A549 (cell line): ENCODE results near the gene RASL10B. TPM values are rescaled to one million over a fixed set of nuclear protein-coding genes. Genes with fewer than 3 reads are reported as not detected.

Source experiments
- ATAC-seq, 2 experiments: fragments of 200-7000 bp in 1 of 2; fragments of >200 bp in 1 of 2; cut with Nextera tagmentation in 1 of 2; cut with Tn5 transposase in 1 of 2; 3 replicates each; pipeline versions ENCODE4 v1.8.0 to v1.9.1; 2018 to 2020; ENCODE audit warnings: mild to moderate bottlenecking in 1 of 2, moderate library complexity in 1 of 2
- CTCF ChIA-PET: fragments of 300-600 bp; sonication (Branson Sonifier 250); formaldehyde crosslinking; extraction: SDS; loops from one replicate; lab custom pipeline; 2021; ENCODE audit warnings: antibody characterized with exemption, inconsistent platforms; lab: Yijun Ruan, JAX
- POLR2A ChIA-PET: fragments of 350-600 bp; formaldehyde crosslinking; extraction: SDS; loops from one replicate; lab custom pipeline; 2021; ENCODE audit warnings: antibody characterized with exemption, inconsistent platforms; lab: Yijun Ruan, JAX
- DNase-seq, 2 experiments: peaks; one replicate each; pipeline versions ENCODE4 v3.0.0 to v3.0.0-alpha.2; 2011 to 2016; ENCODE audit warnings: low read depth in 1 of 2, low spot score in 1 of 2
- FAIRE-seq: peaks from 2 replicates; lab custom pipeline; 2011; peaks lifted over from hg19 to GRCh38; lab: Jason Lieb, UNC
- H3K27ac ChIP-seq, 2 experiments: fragments of >200 bp; sonication (Bioruptor Twin); formaldehyde crosslinking; 3 replicates each; pipeline ENCODE4 v1.5.1; 2016 to 2017
- H3K4me1 ChIP-seq: fragments of >200 bp; sonication (Bioruptor Twin); formaldehyde crosslinking; 3 replicates; pipeline ENCODE4 v1.6.1; 2016
- H3K4me2 ChIP-seq: fragments of >200 bp; sonication (Bioruptor Twin); formaldehyde crosslinking; 3 replicates; pipeline ENCODE4 v1.6.1; 2016
- H3K4me3 ChIP-seq: fragments of >200 bp; sonication (Bioruptor Twin); formaldehyde crosslinking; 3 replicates; pipeline ENCODE4 v1.5.1; 2016
- H3K9me3 ChIP-seq: fragments of >200 bp; sonication (Bioruptor Twin); formaldehyde crosslinking; 3 replicates; pipeline ENCODE4 v1.6.1; 2016
- CBX8 ChIP-seq: fragments of 200-600 bp; sonication (generic); IDR thresholded peaks from 2 replicates; pipeline ENCODE4 v1.6.1; 2016
- CEBPB ChIP-seq, 2 experiments: fragments of >200 bp in 1 of 2; sonication (Bioruptor Twin) in 1 of 2; formaldehyde crosslinking in 1 of 2; IDR thresholded peaks; 2 replicates each; pipeline ENCODE4 v1.6.1; 2012 to 2016
- CHD2 ChIP-seq: fragments of 150-350 bp; IDR thresholded peaks from 2 replicates; pipeline ENCODE4 v1.6.1; 2014; ENCODE audit warnings: low read length; ENCODE audit not compliant: partially characterized antibody
- CHD4 ChIP-seq: fragments of 200-600 bp; sonication (generic); IDR thresholded peaks from 2 replicates; pipeline ENCODE4 v1.6.1; 2016; ENCODE audit warnings: antibody characterized with exemption, mild to moderate bottlenecking, borderline replicate concordance
- CTCF ChIP-seq: fragments of >200 bp; sonication (Bioruptor Twin); formaldehyde crosslinking; IDR thresholded peaks from 3 replicates; pipeline ENCODE4 v1.5.1; 2016
- ELK1 ChIP-seq: fragments of 150-350 bp; IDR thresholded peaks from 2 replicates; pipeline ENCODE4 v1.6.1; 2014; ENCODE audit warnings: low read depth, mild to moderate bottlenecking, low read length
- ESRRA ChIP-seq: fragments of 150-350 bp; IDR thresholded peaks from 2 replicates; pipeline ENCODE4 v1.6.1; 2014; ENCODE audit warnings: mild to moderate bottlenecking, low read length, borderline replicate concordance
- FOSB ChIP-seq: fragments of 250-450 bp; sonication (Bioruptor Pico); IDR thresholded peaks from 2 replicates; pipeline ENCODE4 v1.5.0; 2020; ENCODE audit warnings: mild to moderate bottlenecking, moderate library complexity
- FOXS1 ChIP-seq: fragments of 250-450 bp; sonication (Bioruptor Pico); IDR thresholded peaks from 2 replicates; pipeline ENCODE4 v1.5.0; 2020; ENCODE audit warnings: mild to moderate bottlenecking, moderate library complexity
- GATA3 ChIP-seq: IDR thresholded peaks from 2 replicates; pipeline ENCODE4 v1.6.1; 2012; ENCODE audit warnings: borderline replicate concordance
- HES2 ChIP-seq: fragments of >200 bp; sonication (Bioruptor Twin); formaldehyde crosslinking; IDR thresholded peaks from 2 replicates; pipeline ENCODE4 v1.6.1; 2016
- HOXA7 ChIP-seq: fragments of 250-450 bp; sonication (Bioruptor Pico); IDR thresholded peaks from 2 replicates; pipeline ENCODE4 v1.5.0; 2020; ENCODE audit warnings: mild to moderate bottlenecking, moderate library complexity
- HOXB5 ChIP-seq: fragments of 250-450 bp; sonication (Bioruptor Pico); IDR thresholded peaks from 2 replicates; pipeline ENCODE4 v1.5.0; 2020; ENCODE audit warnings: mild to moderate bottlenecking, moderate library complexity
- JUN ChIP-seq, 2 experiments: fragments of >200 bp; sonication (Bioruptor Twin); formaldehyde crosslinking; IDR thresholded peaks; 2 replicates in 1 of 2; 3 replicates in 1 of 2; pipeline ENCODE4 v1.6.1; 2016 to 2017
- KDM1A ChIP-seq: fragments of 200-600 bp; sonication (generic); IDR thresholded peaks from 2 replicates; pipeline ENCODE4 v1.6.1; 2016; ENCODE audit warnings: low read depth, mild to moderate bottlenecking
- KDM5A ChIP-seq: fragments of 200-600 bp; sonication (generic); IDR thresholded peaks from 2 replicates; pipeline ENCODE4 v1.6.1; 2016; ENCODE audit warnings: antibody characterized with exemption, mild to moderate bottlenecking
- MAZ ChIP-seq: fragments of 150-350 bp; IDR thresholded peaks from 2 replicates; pipeline ENCODE4 v1.6.1; 2014; ENCODE audit warnings: antibody characterized with exemption, low read depth, low read length, borderline replicate concordance
- NPAS2 ChIP-seq: fragments of 250-450 bp; sonication (Bioruptor Pico); IDR thresholded peaks from 2 replicates; pipeline ENCODE4 v1.8.0; 2022; ENCODE audit warnings: mild to moderate bottlenecking, moderate library complexity, borderline replicate concordance
- PBX3 ChIP-seq: IDR thresholded peaks from 2 replicates; pipeline ENCODE4 v1.6.1; 2012
- POLR2A ChIP-seq: IDR thresholded peaks from 2 replicates; pipeline ENCODE4 v1.6.1; 2012; ENCODE audit warnings: mild to moderate bottlenecking, low read length
- POLR2AphosphoS2 ChIP-seq: conservative IDR thresholded peaks from 2 replicates; pipeline ENCODE4 v1.6.1; 2012; ENCODE audit warnings: low read length, improper control_type of control experiment, inconsistent platforms
- RAD21 ChIP-seq, 2 experiments: fragments of >200 bp in 1 of 2; sonication (Bioruptor Twin) in 1 of 2; formaldehyde crosslinking in 1 of 2; IDR thresholded peaks in 1 of 2; conservative IDR thresholded peaks in 1 of 2; 2 replicates in 1 of 2; 3 replicates in 1 of 2; pipeline ENCODE4 v1.6.1; 2012 to 2018; ENCODE audit warnings: inconsistent platforms in 1 of 2
- RCOR1 ChIP-seq: fragments of 150-350 bp; IDR thresholded peaks from 2 replicates; pipeline ENCODE4 v1.6.1; 2014; ENCODE audit warnings: antibody characterized with exemption, low read length, low read depth
- REST ChIP-seq: fragments of 200-600 bp; sonication (generic); IDR thresholded peaks from 2 replicates; pipeline ENCODE4 v1.6.1; 2016; ENCODE audit warnings: antibody characterized with exemption, mild to moderate bottlenecking, moderate library complexity
- RNF2 ChIP-seq: fragments of 200-600 bp; sonication (generic); IDR thresholded peaks from 2 replicates; pipeline ENCODE4 v1.6.1; 2016; ENCODE audit warnings: low read depth, mild to moderate bottlenecking, antibody characterized with exemption, moderate library complexity, borderline replicate concordance
- TFCP2L1 ChIP-seq: fragments of 250-450 bp; sonication (Bioruptor Pico); IDR thresholded peaks from 2 replicates; pipeline ENCODE4 v1.5.0; 2021; ENCODE audit warnings: mild to moderate bottlenecking
- USF2 ChIP-seq: fragments of 450-650 bp; IDR thresholded peaks from 2 replicates; pipeline ENCODE4 v1.6.1; 2014; ENCODE audit warnings: antibody characterized with exemption
- ZC3H11A ChIP-seq: fragments of 450-650 bp; IDR thresholded peaks from 2 replicates; pipeline ENCODE4 v1.6.1; 2014; ENCODE audit warnings: antibody characterized with exemption, mild to moderate bottlenecking
- ZSCAN20 ChIP-seq: fragments of 250-450 bp; sonication (Bioruptor Pico); IDR thresholded peaks from 2 replicates; pipeline ENCODE4 v1.8.0; 2022; ENCODE audit warnings: mild to moderate bottlenecking, moderate library complexity
- WGBS: methylation state at CpG from one replicate; pipeline ENCODE4 v1.1.6; 2017; ENCODE audit errors: missing lambda C conversion rate; 5-methylcytosine and 5-hydroxymethylcytosine counted together
- polyA minus RNA-seq: library from RNA; depleted of rRNA, polyadenylated mRNA; stranded (reverse); fragments of >200 nt; gene quantifications from 2 replicates; pipeline ENCODE4 v1.2.3, GENCODE V29; 2011; rRNA and poly(A)+ RNA removed
- polyA plus RNA-seq, 4 experiments: library from polyadenylated mRNA; depleted of rRNA in 3 of 4; stranded (reverse); fragments of >200 nt; fragmentation: RNase III in 1 of 4; extraction: RNeasy Plus Mini Kit Qiagen cat#74134 plus additional on column Dnase treatment in 1 of 4; gene quantifications; 2 replicates in 3 of 4; 3 replicates in 1 of 4; pipeline ENCODE4 v1.2.3, GENCODE V29; 2011 to 2017

The RASL10B gene
- polyA plus RNA-seq (2011; rRNA removed) (0.05 and 0.07 TPM in 2 replicates), polyA plus RNA-seq (2017; fragmentation: RNase III; extraction: RNeasy Plus Mini Kit Qiagen cat#74134 plus additional on column Dnase treatment) (0.10 to 0.26 TPM (median 0.24 TPM) in 3 replicates), polyA minus RNA-seq (0.21 and 0.34 TPM in 2 replicates)
- 0.12 and 0.17 TPM in 2 replicates for polyA plus RNA-seq (2012; cell fraction: cytosol; rRNA removed)
- polyA plus RNA-seq (2012; cell fraction: nucleus; rRNA removed): 0.11 and 0.31 TPM in 2 replicates

GRCh38 chr17:35731239-35731916 lies at the start of gene RASL10B:
RASL10B (plus strand) TSS chr17:35731639; CDS start chr17:35735185, 3,546 bp downstream.
- CTCF ChIA-PET: interaction anchor here (1.3 to 27.6 kb wide), 5 partner anchors 9 to 119 kb away, joined by 7 to 377 read pairs (median 12); partner anchors contain the start of gene GAS2L2
- FAIRE-seq: no peak
- TF ChIP-seq ESRRA (no peak), CEBPB (IDR thresholded peaks at IDR 0.05) (no peak), CHD2 (no peak), TFCP2L1 (CRISPR knock-in tag) (no peak), GATA3 (no peak), KDM5A (no peak), CBX8 (no peak), HES2 (no peak), ELK1 (no peak), RNF2 (no peak), FOSB (CRISPR knock-in tag) (no peak), ZC3H11A (no peak), JUN (IDR thresholded peaks at IDR 0.05) (no peak), RAD21 (conservative IDR thresholded peaks at IDR 0.05 in 1 of 2, IDR thresholded peaks at IDR 0.05 in 1 of 2) (no peak), HOXB5 (CRISPR knock-in tag) (no peak), FOXS1 (CRISPR knock-in tag) (no peak), REST (no peak), POLR2AphosphoS2 (no peak), HOXA7 (CRISPR knock-in tag) (no peak)
- WGBS: 63% methylated on average over 8 of the region's 44 CpGs
- Histone ChIP-seq H3K9me3 (no peaks in the 10 kb centered on the region), H3K4me3 (peak within 1 kb of the TSS; percentile 43), H3K4me1 (no peaks in the 10 kb centered on the region), H3K27ac (peak within 1 kb of the TSS; percentile 31 to 82; a peak in 4 of 6 replicates), H3K4me2 (peak within 1 kb of the TSS; percentile 72)
- ATAC-seq: peak; percentile 37 to 59; a peak in 4 of 6 replicates
- POLR2A ChIA-PET: no interaction called here
- no peak for DNase-seq

GRCh38 chr17:35683591-35683990 lies 47.8 kb upstream of the RASL10B start:
- no peak for FAIRE-seq
- POLR2A ChIA-PET: interaction anchor here (0.7 kb wide), 1 partner anchor 19 kb away, joined by 6 read pairs; no protein-coding TSS in a partner anchor
- H3K4me2 ChIP-seq: no peak overlapping the region
- TF ChIP-seq POLR2A: no peak
- TF ChIP-seq ZSCAN20 (CRISPR knock-in tag): no peak
- no peak for TF ChIP-seq CHD2
- TF ChIP-seq CHD4: no peak
- no peak for TF ChIP-seq RCOR1
- no peak for TF ChIP-seq KDM1A
- TF ChIP-seq NPAS2 (CRISPR knock-in tag): no peak
- no peak for TF ChIP-seq PBX3
- no peak for TF ChIP-seq CEBPB (IDR thresholded peaks at IDR 0.05)
- no peak for TF ChIP-seq MAZ
- no peak for TF ChIP-seq USF2
- no peak for TF ChIP-seq CTCF

More at GRCh38 chr17:35683591-35683990, 47.8 kb upstream of the RASL10B start:
- CTCF ChIA-PET: interaction anchor here (1.0 to 1.4 kb wide), 3 partner anchors 26 to 64 kb away, joined by 3 to 8 read pairs (median 3); no protein-coding TSS in a partner anchor
- no peak for ATAC-seq
- H3K4me3 ChIP-seq: no peak overlapping the region
- H3K27ac ChIP-seq: no peak overlapping the region
- no peak for DNase-seq
- no peaks in the 10 kb centered on the region for H3K9me3 ChIP-seq
- peaks cover 13% of the 10 kb centered on the region; the same call in 1 of the 3 replicates for H3K4me1 ChIP-seq
- WGBS: 88% methylated on average over 4 of the region's 4 CpGs
